H9 (cell line): ENCODE data around the gene NRXN3. TPM values are rescaled to one million over a fixed set of nuclear protein-coding genes. Genes with fewer than 3 reads are reported as not detected.

Experiments used
- DNase-seq: peaks from one replicate; pipeline ENCODE4 v3.0.0-alpha.2; 2017
- H2AFZ ChIP-seq: one replicate; pipeline ENCODE4 v1.6.1; 2013; ENCODE audit warnings: mild to moderate bottlenecking, low read length, control low read depth, moderate library complexity
- H2AK5ac ChIP-seq: 2 replicates; pipeline ENCODE4 v1.6.1; 2013; ENCODE audit warnings: low read length, control low read depth, mixed read lengths; ENCODE audit not compliant: insufficient read length
- H2BK120ac ChIP-seq: one replicate; pipeline ENCODE4 v1.6.1; 2013; ENCODE audit warnings: low read depth, mild to moderate bottlenecking, low read length, control low read depth, inconsistent platforms; ENCODE audit not compliant: poor library complexity, severe bottlenecking
- H2BK12ac ChIP-seq: 2 replicates; pipeline ENCODE4 v1.6.1; 2013; ENCODE audit warnings: low read length, control low read depth, mixed read lengths, low read depth; ENCODE audit not compliant: insufficient read length
- H2BK15ac ChIP-seq: 2 replicates; pipeline ENCODE4 v1.6.1; 2013; ENCODE audit warnings: low read depth, low read length, control low read depth
- H2BK20ac ChIP-seq: one replicate; pipeline ENCODE4 v1.6.1; 2013; ENCODE audit warnings: low read depth, mild to moderate bottlenecking, low read length, control low read depth, inconsistent platforms; ENCODE audit not compliant: poor library complexity, severe bottlenecking
- H2BK5ac ChIP-seq: 2 replicates; pipeline ENCODE4 v1.6.1; 2013; ENCODE audit warnings: low read length, control low read depth, mixed read lengths; ENCODE audit not compliant: insufficient read length
- H3K14ac ChIP-seq: 2 replicates; pipeline ENCODE4 v1.6.1; 2013; ENCODE audit warnings: low read length, control low read depth; ENCODE audit not compliant: insufficient read depth
- H3K18ac ChIP-seq: 2 replicates; pipeline ENCODE4 v1.6.1; 2013; ENCODE audit warnings: low read depth, mild to moderate bottlenecking, mixed read lengths, low read length, control low read depth; ENCODE audit not compliant: insufficient read length
- H3K23ac ChIP-seq: 2 replicates; pipeline ENCODE4 v1.6.1; 2013; ENCODE audit warnings: low read length, control low read depth, mixed read lengths, low read depth; ENCODE audit not compliant: insufficient read length
- H3K23me2 ChIP-seq: 2 replicates; pipeline ENCODE4 v1.6.1; 2013; ENCODE audit warnings: low read depth, mild to moderate bottlenecking, mixed read lengths, low read length, control low read depth; ENCODE audit not compliant: insufficient read length, poor library complexity, severe bottlenecking
- H3K27ac ChIP-seq: 2 replicates; pipeline ENCODE4 v1.5.1; 2013; ENCODE audit warnings: low read length, control low read depth, mixed read lengths, low read depth; ENCODE audit not compliant: insufficient read length
- H3K27me3 ChIP-seq: 2 replicates; pipeline ENCODE4 v1.6.1; 2013; ENCODE audit warnings: low read length, control low read depth, inconsistent platforms; ENCODE audit not compliant: insufficient read depth
- H3K4ac ChIP-seq: 2 replicates; pipeline ENCODE4 v1.6.1; 2013; ENCODE audit warnings: low read depth, mild to moderate bottlenecking, control low read depth, inconsistent platforms, low read length, moderate library complexity
- H3K4me1 ChIP-seq: 2 replicates; pipeline ENCODE4 v1.6.1; 2013; ENCODE audit warnings: low read length, control low read depth, inconsistent platforms; ENCODE audit not compliant: insufficient read depth
- H3K4me2 ChIP-seq: 2 replicates; pipeline ENCODE4 v1.6.1; 2013; ENCODE audit warnings: low read length, control low read depth, mixed read lengths; ENCODE audit not compliant: insufficient read length, insufficient read depth
- H3K56ac ChIP-seq: 2 replicates; pipeline ENCODE4 v1.6.1; 2013; ENCODE audit warnings: low read depth, mild to moderate bottlenecking, mixed read lengths, low read length, control low read depth; ENCODE audit not compliant: insufficient read length
- H3K79me1 ChIP-seq: 2 replicates; pipeline ENCODE4 v1.6.1; 2013; ENCODE audit warnings: low read depth, mild to moderate bottlenecking, moderate library complexity, low read length, control low read depth, inconsistent platforms; ENCODE audit not compliant: insufficient read depth, poor library complexity, severe bottlenecking
- H3K79me2 ChIP-seq: 2 replicates; pipeline ENCODE4 v1.6.1; 2013; ENCODE audit warnings: low read length, control low read depth, inconsistent platforms; ENCODE audit not compliant: insufficient read depth
- H3K9ac ChIP-seq: 2 replicates; pipeline ENCODE4 v1.6.1; 2013; ENCODE audit warnings: low read length, control low read depth, mixed read lengths; ENCODE audit not compliant: insufficient read length; ENCODE audit errors: extremely low read depth
- H3K9me3 ChIP-seq: one replicate; pipeline ENCODE4 v1.6.1; 2013; ENCODE audit warnings: low read depth, low read length, inconsistent platforms; ENCODE audit not compliant: control insufficient read depth
- H3T11ph ChIP-seq: one replicate; pipeline ENCODE4 v1.6.1; 2013; ENCODE audit warnings: mild to moderate bottlenecking, low read length, control low read depth, inconsistent platforms
- H4K20me1 ChIP-seq: one replicate; pipeline ENCODE4 v1.6.1; 2013; ENCODE audit not compliant: control insufficient read depth, insufficient read length, insufficient read depth
- H4K5ac ChIP-seq: 2 replicates; pipeline ENCODE4 v1.6.1; 2013; ENCODE audit warnings: low read depth, mild to moderate bottlenecking, mixed read lengths, low read length, control low read depth; ENCODE audit not compliant: insufficient read length
- H4K8ac ChIP-seq: replicated peaks from 2 replicates; pipeline ENCODE4 v1.6.1; 2013; ENCODE audit warnings: low read length, control low read depth, mixed read lengths, low read depth; ENCODE audit not compliant: insufficient read length
- H4K91ac ChIP-seq: 2 replicates; pipeline ENCODE4 v1.6.1; 2013; ENCODE audit warnings: low read depth, mild to moderate bottlenecking, moderate library complexity, mixed read lengths, low read length, control low read depth; ENCODE audit not compliant: insufficient read length
- H3K27ac Mint-ChIP-seq, 3 experiments: 2 replicates in 2 of 3; 3 replicates in 1 of 3; pipeline ENCODE4 v1.8.0; 2020 to 2021; ENCODE audit warnings: mixed read lengths in 3 of 3, mild to moderate bottlenecking in 1 of 3, moderate library complexity in 1 of 3
- H3K27me3 Mint-ChIP-seq: 2 replicates; pipeline ENCODE4 v1.8.0; 2021; ENCODE audit warnings: low read depth, mild to moderate bottlenecking, moderate library complexity, mixed read lengths
- H3K36me3 Mint-ChIP-seq, 3 experiments: 2 replicates in 2 of 3; 3 replicates in 1 of 3; pipeline ENCODE4 v1.8.0; 2020 to 2021; ENCODE audit warnings: low read depth in 3 of 3, mixed read lengths in 3 of 3; ENCODE audit not compliant: insufficient read depth in 1 of 3
- H3K4me1 Mint-ChIP-seq, 2 experiments: 2 replicates each; pipeline ENCODE4 v1.8.0; 2020; ENCODE audit warnings: mixed read lengths in 2 of 2
- H3K4me3 Mint-ChIP-seq, 2 experiments: 2 replicates in 1 of 2; 3 replicates in 1 of 2; pipeline ENCODE4 v1.8.0; 2020 to 2021; ENCODE audit warnings: mild to moderate bottlenecking in 2 of 2, mixed read lengths in 2 of 2, moderate library complexity in 1 of 2
- H3K9me3 Mint-ChIP-seq, 2 experiments: 2 replicates in 1 of 2; 3 replicates in 1 of 2; pipeline ENCODE4 v1.8.0; 2020; ENCODE audit warnings: mild to moderate bottlenecking in 2 of 2, mixed read lengths in 2 of 2, moderate library complexity in 1 of 2
- CTCF ChIP-seq: fragments of 200-600 bp; sonication (generic); conservative IDR thresholded peaks from 3 replicates; pipeline ENCODE4 v1.8.0; 2021; ENCODE audit warnings: antibody characterized with exemption, mild to moderate bottlenecking
- WGBS: extraction: QIAGEN DNeasy Blood & Tissue Kit; methylation state at CpG from one replicate; pipeline ENCODE4 v1.1.7; 2013; ENCODE audit warnings: missing lambda C conversion rate, low lambda C conversion rate, mixed read lengths; ENCODE audit not compliant: insufficient read length; ENCODE audit errors: extremely low coverage; 5-methylcytosine and 5-hydroxymethylcytosine counted together
- total RNA-seq: library from RNA; stranded (reverse); gene quantifications from 2 replicates; pipeline ENCODE4 v1.2.1, GENCODE V29; 2021

Gene NRXN3
- total RNA-seq, 1 experiment from 2014 or later = 1.8 TPM

DNA sequence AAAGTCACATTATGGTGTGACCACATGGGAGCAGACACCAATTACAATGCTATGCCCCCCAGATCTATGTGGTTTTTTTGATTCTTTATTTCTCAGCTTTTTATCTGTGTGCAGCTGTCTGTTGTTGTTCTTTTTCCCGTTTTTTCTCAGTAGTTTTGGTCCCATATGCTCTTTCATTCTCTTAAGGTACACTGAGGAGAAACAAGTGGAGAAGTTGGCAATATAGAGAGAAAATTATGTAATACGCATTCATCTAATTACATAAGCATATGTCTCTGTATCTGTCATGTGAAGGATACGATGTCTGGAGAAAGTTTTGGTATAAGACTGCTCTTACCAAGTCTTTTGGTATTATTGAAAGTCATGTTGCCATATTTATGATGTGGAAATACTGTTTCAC is 819.0 kb downstream of the NRXN3 start:
- Histone ChIP-seq H4K20me1 (no peaks in the 10 kb centered on the region), H3K79me1 (no peaks in the 10 kb centered on the region), H3K56ac (no peak overlapping the region), H2BK5ac (no peak overlapping the region), H4K5ac (no peak overlapping the region), H3K4ac (no peak overlapping the region), H2AFZ (no peak overlapping the region), H3K27ac (no peak overlapping the region), H3K27me3 (peaks cover 6% of the 10 kb centered on the region; the same call in 1 of the 2 replicates), H2BK20ac (no peak overlapping the region), H3K79me2 (no peaks in the 10 kb centered on the region), H4K8ac (no peak overlapping the region), H2AK5ac (no peak overlapping the region), H4K91ac (no peak overlapping the region), H3K9me3 (no peaks in the 10 kb centered on the region), H3K9ac (no peak overlapping the region), H3K23ac (no peak overlapping the region), H3T11ph (no peak overlapping the region), H2BK12ac (no peak overlapping the region), H3K4me1 (peaks cover 7% of the 10 kb centered on the region; the same call in 1 of the 2 replicates), H3K4me2 (no peak overlapping the region), H2BK15ac (no peak overlapping the region), H2BK120ac (no peak overlapping the region), H3K14ac (no peak overlapping the region), H3K23me2 (no peaks in the 10 kb centered on the region), H3K18ac (no peak overlapping the region)
- peaks cover 16 to 19% of the 10 kb centered on the region in 2 experiments for H3K4me1 Mint-ChIP-seq
- no peaks in the 10 kb centered on the region for H3K9me3 Mint-ChIP-seq
- no peaks in the 10 kb centered on the region for H3K36me3 Mint-ChIP-seq
- no CpG with 5 or more reads among the region's 3 CpGs for WGBS
- TF ChIP-seq CTCF = no peak
- no peak overlapping the region for H3K27ac Mint-ChIP-seq
- peaks cover 47% of the 10 kb centered on the region for H3K27me3 Mint-ChIP-seq
- DNase-seq = no peak
- H3K4me3 Mint-ChIP-seq = no peak overlapping the region
